Panc1 (cell line): Measurements from ENCODE around the gene STAB2.

ENCODE experiments used
- POLR2AphosphoS5 ChIP-seq: IDR thresholded peaks from 2 replicates; pipeline ENCODE4 v1.6.1; 2012; ENCODE audit warnings: mild to moderate bottlenecking, low read depth, low read length, moderate library complexity
- TF ChIP-seq, protein P1 (sequence below): fragments of 450-650 bp; IDR thresholded peaks from 2 replicates; pipeline ENCODE4 v1.5.1; 2017; ENCODE audit warnings: mild to moderate bottlenecking

DNA sequence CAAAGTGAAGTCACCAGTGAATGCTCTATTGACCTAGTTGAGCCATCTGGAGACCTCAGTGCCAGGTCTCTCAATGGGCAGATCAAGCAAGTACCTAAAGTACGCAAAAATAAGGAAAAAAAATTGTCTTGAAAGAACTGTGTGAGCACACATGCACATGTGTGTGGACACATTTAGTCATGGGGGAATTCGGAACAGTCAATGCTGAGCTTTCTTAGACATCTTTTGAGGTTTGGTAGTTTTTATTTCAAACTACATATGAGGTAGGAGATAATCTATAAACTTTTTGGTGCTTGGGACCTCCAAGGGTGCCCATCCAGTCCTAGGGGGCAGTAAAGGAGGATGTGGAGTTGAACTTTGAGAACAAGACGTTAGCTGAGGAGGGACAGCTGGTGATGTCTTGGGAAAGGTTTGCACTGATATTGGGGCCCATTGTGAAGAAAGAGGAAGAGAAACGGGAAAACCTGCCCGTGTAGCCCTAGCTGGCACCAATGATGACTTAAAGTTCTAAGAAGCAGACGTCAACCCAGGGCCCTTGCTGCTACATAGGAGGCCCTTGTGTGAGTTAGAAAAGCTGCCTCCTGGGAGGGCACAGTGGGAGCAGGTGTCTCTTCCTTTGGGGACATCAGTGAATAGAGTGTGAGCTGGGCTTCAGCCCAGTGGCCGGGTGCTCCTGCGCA lies 129.6 kb downstream of the STAB2 start:
- TF ChIP-seq, protein P1, sequence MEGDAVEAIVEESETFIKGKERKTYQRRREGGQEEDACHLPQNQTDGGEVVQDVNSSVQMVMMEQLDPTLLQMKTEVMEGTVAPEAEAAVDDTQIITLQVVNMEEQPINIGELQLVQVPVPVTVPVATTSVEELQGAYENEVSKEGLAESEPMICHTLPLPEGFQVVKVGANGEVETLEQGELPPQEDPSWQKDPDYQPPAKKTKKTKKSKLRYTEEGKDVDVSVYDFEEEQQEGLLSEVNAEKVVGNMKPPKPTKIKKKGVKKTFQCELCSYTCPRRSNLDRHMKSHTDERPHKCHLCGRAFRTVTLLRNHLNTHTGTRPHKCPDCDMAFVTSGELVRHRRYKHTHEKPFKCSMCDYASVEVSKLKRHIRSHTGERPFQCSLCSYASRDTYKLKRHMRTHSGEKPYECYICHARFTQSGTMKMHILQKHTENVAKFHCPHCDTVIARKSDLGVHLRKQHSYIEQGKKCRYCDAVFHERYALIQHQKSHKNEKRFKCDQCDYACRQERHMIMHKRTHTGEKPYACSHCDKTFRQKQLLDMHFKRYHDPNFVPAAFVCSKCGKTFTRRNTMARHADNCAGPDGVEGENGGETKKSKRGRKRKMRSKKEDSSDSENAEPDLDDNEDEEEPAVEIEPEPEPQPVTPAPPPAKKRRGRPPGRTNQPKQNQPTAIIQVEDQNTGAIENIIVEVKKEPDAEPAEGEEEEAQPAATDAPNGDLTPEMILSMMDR, result no peak
- no peak for TF ChIP-seq POLR2AphosphoS5
